ENCODE results near the gene UBLCP1.
"Not testable (repeated sequence)": the region's sequence is repeated elsewhere in the genome, so short reads cannot be mapped to it uniquely, and the experiment has no call there.

Gene UBLCP1

GRCh38 chr5:159294921-159295320 is 31.8 kb downstream of the UBLCP1 start:
- H3K9me3 ChIP-seq (ENCODE audit: low read length) = no peaks in the 10 kb centered on the region
- H3K9ac ChIP-seq (ENCODE audit: low read length) = no peak overlapping the region
- no peaks in the 10 kb centered on the region for H3K27me3 ChIP-seq (ENCODE audit: control insufficient read depth in 1 of 2, insufficient read depth in 2 of 2, low read length in 2 of 2)
- no peak overlapping the region for H3K4me3 ChIP-seq (ENCODE audit: low read depth in 1 of 2, low read length in 2 of 2)
- no peaks in the 10 kb centered on the region for H3K36me3 ChIP-seq (ENCODE audit: insufficient read depth, low read length)
- no peak overlapping the region for H3K27ac ChIP-seq (ENCODE audit: low read depth, low read length)
- no peaks in the 10 kb centered on the region for H3K4me1 ChIP-seq (ENCODE audit: insufficient read depth, low read length)

GRCh38 chr5:159297300-159297699 is 34.2 kb downstream of the UBLCP1 start:
- H3K4me1 ChIP-seq (ENCODE audit: insufficient read depth, low read length); H3K27ac ChIP-seq (ENCODE audit: low read depth, low read length); H3K36me3 ChIP-seq (ENCODE audit: insufficient read depth, low read length); H3K4me3 ChIP-seq (ENCODE audit: low read depth in 1 of 2, low read length in 2 of 2); H3K9ac ChIP-seq (ENCODE audit: low read length); H3K9me3 ChIP-seq (ENCODE audit: low read length); H3K27me3 ChIP-seq (ENCODE audit: control insufficient read depth in 1 of 2, insufficient read depth in 2 of 2, low read length in 2 of 2): not testable (repeated sequence)

GRCh38 chr5:159301466-159301865 is 38.4 kb downstream of the UBLCP1 start:
- H3K9ac ChIP-seq (ENCODE audit: low read length) = no peak overlapping the region

GRCh38 chr5:159301929-159302860 is 39.1 kb downstream of the UBLCP1 start:
- H3K27ac ChIP-seq (ENCODE audit: low read depth, low read length); H3K27me3 ChIP-seq (ENCODE audit: control insufficient read depth in 1 of 2, insufficient read depth in 2 of 2, low read length in 2 of 2); H3K4me1 ChIP-seq (ENCODE audit: insufficient read depth, low read length); H3K4me3 ChIP-seq (ENCODE audit: low read depth in 1 of 2, low read length in 2 of 2); H3K36me3 ChIP-seq (ENCODE audit: insufficient read depth, low read length); H3K9me3 ChIP-seq (ENCODE audit: low read length); H3K9ac ChIP-seq (ENCODE audit: low read length): not testable (repeated sequence)

More at GRCh38 chr5:159301466-159301865, 38.4 kb downstream of the UBLCP1 start:
- Histone ChIP-seq H3K4me1 (ENCODE audit: insufficient read depth, low read length) (no peaks in the 10 kb centered on the region), H3K4me3 (ENCODE audit: low read depth in 1 of 2, low read length in 2 of 2) (no peak overlapping the region), H3K9me3 (ENCODE audit: low read length) (no peaks in the 10 kb centered on the region), H3K36me3 (ENCODE audit: insufficient read depth, low read length) (no peaks in the 10 kb centered on the region), H3K27ac (ENCODE audit: low read depth, low read length) (no peak overlapping the region), H3K27me3 (ENCODE audit: control insufficient read depth in 1 of 2, insufficient read depth in 2 of 2, low read length in 2 of 2) (no peaks in the 10 kb centered on the region)

GRCh38 chr5:159303286-159303685 is 40.2 kb downstream of the UBLCP1 start:
- no peaks in the 10 kb centered on the region for H3K9me3 ChIP-seq (ENCODE audit: low read length)
- no peak overlapping the region for H3K4me3 ChIP-seq (ENCODE audit: low read depth in 1 of 2, low read length in 2 of 2)
- no peak overlapping the region for H3K9ac ChIP-seq (ENCODE audit: low read length)
- no peaks in the 10 kb centered on the region for H3K27me3 ChIP-seq (ENCODE audit: control insufficient read depth in 1 of 2, insufficient read depth in 2 of 2, low read length in 2 of 2)
- no peaks in the 10 kb centered on the region for H3K4me1 ChIP-seq (ENCODE audit: insufficient read depth, low read length)
- no peak overlapping the region for H3K27ac ChIP-seq (ENCODE audit: low read depth, low read length)
- H3K36me3 ChIP-seq (ENCODE audit: insufficient read depth, low read length) = no peaks in the 10 kb centered on the region

- Histone ChIP-seq H3K27me3 (ENCODE audit: control insufficient read depth in 1 of 2, insufficient read depth in 2 of 2, low read length in 2 of 2) (peaks cover 0 to 3% of the 10 kb centered on the region in 2 donors), H3K9me3 (ENCODE audit: low read length) (no peaks in the 10 kb centered on the region), H3K36me3 (ENCODE audit: insufficient read depth, low read length) (no peaks in the 10 kb centered on the region), H3K4me3 (ENCODE audit: low read depth in 1 of 2, low read length in 2 of 2) (no peak overlapping the region), H3K4me1 (ENCODE audit: insufficient read depth, low read length) (no peaks in the 10 kb centered on the region), H3K27ac (ENCODE audit: low read depth, low read length) (no peak overlapping the region), H3K9ac (ENCODE audit: low read length) (no peak overlapping the region)
Measured at GRCh38 chr5:159304961-159305595, 42.0 kb downstream of the UBLCP1 start.

GRCh38 chr5:159309689-159310433 is 46.8 kb downstream of the UBLCP1 start:
- Histone ChIP-seq H3K27ac (ENCODE audit: low read depth, low read length) (no peak overlapping the region), H3K27me3 (ENCODE audit: control insufficient read depth in 1 of 2, insufficient read depth in 2 of 2, low read length in 2 of 2) (peaks cover 20 to 21% of the 10 kb centered on the region in 2 donors), H3K9me3 (ENCODE audit: low read length) (no peaks in the 10 kb centered on the region), H3K4me1 (ENCODE audit: insufficient read depth, low read length) (no peaks in the 10 kb centered on the region), H3K36me3 (ENCODE audit: insufficient read depth, low read length) (no peaks in the 10 kb centered on the region), H3K9ac (ENCODE audit: low read length) (no peak overlapping the region), H3K4me3 (ENCODE audit: low read depth in 1 of 2, low read length in 2 of 2) (no peak overlapping the region)

GRCh38 chr5:159310511-159310910 is 47.4 kb downstream of the UBLCP1 start:
- no peak overlapping the region for H3K4me3 ChIP-seq (ENCODE audit: low read depth in 1 of 2, low read length in 2 of 2)
- H3K9ac ChIP-seq (ENCODE audit: low read length) = no peak overlapping the region
- H3K27ac ChIP-seq (ENCODE audit: low read depth, low read length) = no peak overlapping the region

GRCh38 chr5:159311063-159311462 is 48.0 kb downstream of the UBLCP1 start:
- Histone ChIP-seq H3K4me1 (ENCODE audit: insufficient read depth, low read length) (no peaks in the 10 kb centered on the region), H3K4me3 (ENCODE audit: low read depth in 1 of 2, low read length in 2 of 2) (no peak overlapping the region), H3K27ac (ENCODE audit: low read depth, low read length) (no peak overlapping the region), H3K9me3 (ENCODE audit: low read length) (no peaks in the 10 kb centered on the region), H3K9ac (ENCODE audit: low read length) (no peak overlapping the region), H3K27me3 (ENCODE audit: control insufficient read depth in 1 of 2, insufficient read depth in 2 of 2, low read length in 2 of 2) (peaks cover 20 to 21% of the 10 kb centered on the region in 2 donors), H3K36me3 (ENCODE audit: insufficient read depth, low read length) (no peaks in the 10 kb centered on the region)

More at GRCh38 chr5:159310511-159310910, 47.4 kb downstream of the UBLCP1 start:
- H3K27me3 ChIP-seq (ENCODE audit: control insufficient read depth in 1 of 2, insufficient read depth in 2 of 2, low read length in 2 of 2) = peaks cover 20 to 21% of the 10 kb centered on the region in 2 donors
- H3K9me3 ChIP-seq (ENCODE audit: low read length) = no peaks in the 10 kb centered on the region
- H3K4me1 ChIP-seq (ENCODE audit: insufficient read depth, low read length) = no peaks in the 10 kb centered on the region
- H3K36me3 ChIP-seq (ENCODE audit: insufficient read depth, low read length) = no peaks in the 10 kb centered on the region

GRCh38 chr5:159313197-159313596 is 50.1 kb downstream of the UBLCP1 start:
- no peak overlapping the region for H3K4me3 ChIP-seq (ENCODE audit: low read depth in 1 of 2, low read length in 2 of 2)
- no peaks in the 10 kb centered on the region for H3K36me3 ChIP-seq (ENCODE audit: insufficient read depth, low read length)
- no peaks in the 10 kb centered on the region for H3K4me1 ChIP-seq (ENCODE audit: insufficient read depth, low read length)
- no peaks in the 10 kb centered on the region for H3K9me3 ChIP-seq (ENCODE audit: low read length)
- peaks cover 20 to 21% of the 10 kb centered on the region in 2 donors for H3K27me3 ChIP-seq (ENCODE audit: control insufficient read depth in 1 of 2, insufficient read depth in 2 of 2, low read length in 2 of 2)
- no peak overlapping the region for H3K9ac ChIP-seq (ENCODE audit: low read length)
- H3K27ac ChIP-seq (ENCODE audit: low read depth, low read length) = no peak overlapping the region
